ENCODE results near the gene MDFIC.
A peak's percentile ranks its signal among the peaks of the same experiment; 100 is the strongest.

The MDFIC gene

GRCh38 chr7:115009139-115009538 is 87.2 kb downstream of the MDFIC start:
- Histone ChIP-seq H3K36me3 (no peaks in the 10 kb centered on the region), H3K4me2 (peak overlapping the region in 9 of 11 experiments; percentile 7 to 40 (median 28); a peak in 10 of 22 replicates), H4K20me1 (no peaks in the 10 kb centered on the region), H3K9me3 (replicated peaks in 1 of 11) (no peaks in the 10 kb centered on the region), H3K27ac (no peak overlapping the region), H3K4me1 (peaks cover 0 to 15% (median 12%) of the 10 kb centered on the region in 10 experiments; a peak in 16 of 20 replicates), H3K9ac (no peak overlapping the region), H3K27me3 (no peaks in the 10 kb centered on the region), H3K4me3 (no peak overlapping the region)
- TF ChIP-seq Cebpa-rat (IDR thresholded peaks at IDR 0.05) = no peak

DNA sequence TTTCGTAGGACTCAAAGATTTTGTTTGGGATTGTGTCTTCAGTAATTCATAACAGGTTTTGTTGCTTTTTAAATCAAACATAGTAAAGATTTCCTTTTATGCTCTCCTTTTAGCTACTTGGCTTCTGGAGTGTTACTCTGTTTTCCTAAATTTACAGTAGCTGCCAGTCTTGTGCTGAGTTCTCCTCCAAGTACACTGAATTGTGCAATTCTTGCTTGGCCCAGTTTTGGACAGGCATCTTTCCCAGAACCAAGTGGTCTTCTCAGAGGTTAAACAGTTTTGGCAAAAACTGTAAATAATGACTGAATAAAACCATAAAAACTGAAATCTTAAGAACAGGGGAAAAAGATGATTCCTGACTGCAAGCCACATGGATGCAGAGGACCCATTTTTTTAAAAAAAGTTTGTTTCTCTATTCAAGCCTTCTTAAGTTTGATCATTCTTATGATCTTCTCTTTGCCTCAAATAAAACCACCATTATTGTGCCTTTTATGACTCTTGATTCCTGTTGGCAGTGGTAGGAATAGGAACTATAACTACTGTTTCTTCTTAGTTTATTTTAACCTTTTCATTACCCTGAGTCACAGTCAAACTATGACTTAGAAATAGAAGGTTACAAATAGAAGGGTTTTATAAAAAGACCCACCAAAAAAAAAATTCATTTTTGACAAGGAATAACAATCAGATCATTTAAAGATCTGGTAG is 88.0 kb downstream of the MDFIC start:
- Histone ChIP-seq H3K27ac (no peak overlapping the region), H3K9ac (no peak overlapping the region)
- no peak for TF ChIP-seq Cebpa-rat (IDR thresholded peaks at IDR 0.05)

GRCh38 chr7:115010441-115010820 is 88.5 kb downstream of the MDFIC start:
- Histone ChIP-seq H3K9ac (no peak overlapping the region), H3K4me3 (no peak overlapping the region), H3K4me2 (no peak overlapping the region), H3K9me3 (replicated peaks in 1 of 11) (no peaks in the 10 kb centered on the region), H3K36me3 (no peaks in the 10 kb centered on the region), H3K27ac (no peak overlapping the region), H4K20me1 (no peaks in the 10 kb centered on the region), H3K27me3 (no peaks in the 10 kb centered on the region), H3K4me1 (peaks cover 0 to 15% (median 12%) of the 10 kb centered on the region in 10 experiments; a peak in 16 of 20 replicates)
- TF ChIP-seq Cebpa-rat (IDR thresholded peaks at IDR 0.05) = no peak

More for the DNA sequence above, 88.0 kb downstream of the MDFIC start:
- Histone ChIP-seq H3K27me3 (no peaks in the 10 kb centered on the region), H3K36me3 (no peaks in the 10 kb centered on the region), H3K4me1 (peaks cover 0 to 15% (median 12%) of the 10 kb centered on the region in 10 experiments; a peak in 16 of 20 replicates), H3K4me2 (peak overlapping the region in 3 of 11 experiments; percentile 15 to 35 (median 34); a peak in 3 of 22 replicates), H3K4me3 (no peak overlapping the region), H4K20me1 (no peaks in the 10 kb centered on the region), H3K9me3 (replicated peaks in 1 of 11) (no peaks in the 10 kb centered on the region)

- TF ChIP-seq Cebpa-rat (IDR thresholded peaks at IDR 0.05) = no peak
- Histone ChIP-seq H3K9me3 (replicated peaks in 1 of 11) (no peaks in the 10 kb centered on the region), H3K4me2 (no peak overlapping the region), H3K36me3 (no peaks in the 10 kb centered on the region), H3K4me3 (no peak overlapping the region), H4K20me1 (no peaks in the 10 kb centered on the region), H3K4me1 (peaks cover 0 to 12% (median 7%) of the 10 kb centered on the region in 10 experiments; a peak in 15 of 20 replicates), H3K27ac (no peak overlapping the region), H3K27me3 (no peaks in the 10 kb centered on the region), H3K9ac (no peak overlapping the region)
Observed at GRCh38 chr7:115013886-115014285, 92.0 kb downstream of the MDFIC start.

- Histone ChIP-seq H3K4me1 (peaks cover 0 to 5% (median 0%) of the 10 kb centered on the region in 10 experiments; a peak in 2 of 20 replicates), H3K9ac (no peak overlapping the region)
Observed at GRCh38 chr7:115014794-115015193, 92.9 kb downstream of the MDFIC start.

DNA sequence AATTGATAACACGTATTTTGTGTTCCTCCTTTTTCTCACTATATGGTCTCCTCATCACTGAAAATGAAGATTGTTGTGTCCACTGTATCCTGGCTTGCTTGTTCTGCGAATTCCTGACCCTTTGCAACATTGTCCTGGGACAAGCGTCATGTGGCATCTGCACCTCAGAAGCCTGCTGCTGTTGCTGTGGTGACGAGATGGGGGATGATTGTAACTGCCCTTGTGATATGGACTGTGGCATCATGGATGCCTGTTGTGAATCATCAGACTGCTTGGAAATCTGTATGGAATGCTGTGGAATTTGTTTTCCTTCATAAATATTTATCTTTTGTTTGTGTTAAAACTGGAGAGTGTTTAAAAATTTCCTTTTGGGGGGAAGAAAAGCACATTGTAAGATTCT is 93.7 kb downstream of the MDFIC start:
- Histone ChIP-seq H3K4me3 (no peak overlapping the region), H3K27ac (no peak overlapping the region), H3K4me2 (no peak overlapping the region), H3K27me3 (no peaks in the 10 kb centered on the region), H3K9ac (no peak overlapping the region), H3K36me3 (no peaks in the 10 kb centered on the region), H3K9me3 (replicated peaks in 1 of 11) (no peaks in the 10 kb centered on the region), H3K4me1 (peaks cover 0 to 10% (median 0%) of the 10 kb centered on the region in 10 experiments; a peak in 2 of 20 replicates), H4K20me1 (no peaks in the 10 kb centered on the region)
- no peak for TF ChIP-seq Cebpa-rat (IDR thresholded peaks at IDR 0.05)

More at GRCh38 chr7:115014794-115015193, 92.9 kb downstream of the MDFIC start:
- Histone ChIP-seq H3K4me2 (no peak overlapping the region), H4K20me1 (no peaks in the 10 kb centered on the region), H3K9me3 (replicated peaks in 1 of 11) (no peaks in the 10 kb centered on the region), H3K36me3 (no peaks in the 10 kb centered on the region), H3K27me3 (no peaks in the 10 kb centered on the region), H3K27ac (no peak overlapping the region), H3K4me3 (no peak overlapping the region)
- no peak for TF ChIP-seq Cebpa-rat (IDR thresholded peaks at IDR 0.05)

DNA sequence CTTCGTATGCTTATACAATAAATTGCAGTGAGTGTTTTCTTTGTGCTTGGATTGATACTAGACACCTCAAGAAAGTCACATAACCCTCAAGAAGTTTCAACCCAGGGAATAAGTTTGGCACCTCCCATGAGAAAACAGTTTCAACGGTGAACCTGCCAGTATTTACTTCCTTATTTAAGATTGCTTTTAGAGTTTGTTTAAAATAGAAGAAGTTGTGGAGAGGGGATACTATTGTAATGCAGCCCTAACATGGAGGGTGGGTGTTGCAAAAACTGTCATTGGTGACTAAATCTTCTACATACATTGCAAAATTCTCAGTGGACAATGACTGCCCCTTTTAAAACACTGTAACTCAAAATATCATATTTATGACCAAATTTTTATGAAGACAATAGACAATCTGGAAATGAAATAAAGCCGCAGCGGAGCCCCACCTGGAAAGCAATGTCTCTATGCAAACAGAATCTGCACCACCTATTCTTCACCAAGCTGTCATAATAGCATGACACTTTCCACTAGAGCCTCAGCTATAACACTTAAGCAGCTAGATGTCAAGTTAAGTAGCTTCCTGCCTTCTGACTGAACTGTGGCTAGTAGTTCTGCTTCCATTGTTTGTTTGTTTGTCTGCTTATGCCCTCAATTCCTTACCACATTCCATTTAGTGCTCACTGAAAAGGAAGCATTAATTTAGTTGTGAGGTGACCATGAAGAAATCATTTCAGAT is 98.2 kb downstream of the MDFIC start:
- Histone ChIP-seq H3K27me3 (no peaks in the 10 kb centered on the region), H3K4me1 (peaks cover 0 to 20% (median 0%) of the 10 kb centered on the region in 10 experiments; a peak in 2 of 20 replicates), H3K27ac (no peak overlapping the region), H4K20me1 (no peaks in the 10 kb centered on the region), H3K4me3 (no peak overlapping the region), H3K9ac (no peak overlapping the region), H3K9me3 (replicated peaks in 1 of 11) (no peaks in the 10 kb centered on the region), H3K4me2 (peak overlapping the region in 2 of 11 experiments; percentile 1 to 23; a peak in 4 of 22 replicates), H3K36me3 (no peaks in the 10 kb centered on the region)
- TF ChIP-seq Cebpa-rat (IDR thresholded peaks at IDR 0.05) = no peak

DNA sequence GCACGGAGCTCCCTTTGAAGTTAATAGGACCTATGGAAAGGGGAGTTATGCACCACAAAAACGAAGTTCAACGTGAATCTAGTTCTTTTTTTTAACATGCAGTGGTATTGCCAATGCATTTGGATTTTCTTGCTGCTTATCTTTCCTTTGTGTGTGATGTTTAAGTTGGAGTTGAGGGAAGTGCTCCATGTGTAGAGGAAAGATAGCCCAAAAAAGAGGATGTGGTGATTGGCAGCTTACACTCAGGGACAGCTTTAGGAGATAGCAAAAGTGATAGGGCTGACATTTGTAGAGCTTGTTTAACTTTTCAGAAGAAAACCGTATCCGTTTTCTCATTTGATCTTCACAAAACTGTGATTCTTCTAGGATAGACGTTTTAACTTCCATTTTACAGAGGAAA is 101.3 kb downstream of the MDFIC start:
- H3K4me2 ChIP-seq = 0 out of 22 replicates have a peak overlapping the region, but pooled peaks of 2 of the 11 experiments have one; percentile 3 to 8
- H3K27ac ChIP-seq = no peak overlapping the region
- H3K4me1 ChIP-seq = peaks cover 0 to 20% (median 0%) of the 10 kb centered on the region in 10 experiments; a peak in 2 of 20 replicates
- no peaks in the 10 kb centered on the region for H3K36me3 ChIP-seq
- no peak overlapping the region for H3K4me3 ChIP-seq
- no peaks in the 10 kb centered on the region for H3K9me3 ChIP-seq (replicated peaks in 1 of 11)
- no peak for TF ChIP-seq Cebpa-rat (IDR thresholded peaks at IDR 0.05)
- H4K20me1 ChIP-seq = no peaks in the 10 kb centered on the region
- H3K9ac ChIP-seq = no peak overlapping the region
- H3K27me3 ChIP-seq = no peaks in the 10 kb centered on the region

GRCh38 chr7:115024276-115024675 is 102.4 kb downstream of the MDFIC start:
- Histone ChIP-seq H3K27me3 (no peaks in the 10 kb centered on the region), H3K4me1 (peaks cover 0 to 20% (median 0%) of the 10 kb centered on the region in 10 experiments; a peak in 2 of 20 replicates), H3K27ac (no peak overlapping the region), H3K4me3 (no peak overlapping the region), H4K20me1 (no peaks in the 10 kb centered on the region), H3K9ac (no peak overlapping the region), H3K4me2 (no peak overlapping the region), H3K9me3 (replicated peaks in 1 of 11) (no peaks in the 10 kb centered on the region), H3K36me3 (no peaks in the 10 kb centered on the region)
- TF ChIP-seq Cebpa-rat (IDR thresholded peaks at IDR 0.05) = no peak
